Measurements from ENCODE around the gene INTS11.
A peak's percentile ranks its signal among the peaks of the same experiment; 100 is the strongest.

Gene INTS11

GRCh38 chr1:1357871-1358432, 33.5 kb upstream of the INTS11 start:
- DNase-seq = no peak

- DNase-seq = no peak
These were observed 32.4 kb upstream of the INTS11 start for GRCh38 chr1:1356796-1357401.

GRCh38 chr1:1356166-1356795, 31.8 kb upstream of the INTS11 start:
- DNase-seq = no peak

- peak; percentile 16 for DNase-seq
These were observed 31.0 kb upstream of the INTS11 start for GRCh38 chr1:1355416-1355815.

- DNase-seq = no peak
These were observed 30.1 kb upstream of the INTS11 start for GRCh38 chr1:1354271-1355247.

- DNase-seq = no peak
These were observed 29.1 kb upstream of the INTS11 start for GRCh38 chr1:1353389-1354151.

- no peak for DNase-seq
These were observed 28.4 kb upstream of the INTS11 start for GRCh38 chr1:1352786-1353388.

GRCh38 chr1:1351511-1352427, 27.3 kb upstream of the INTS11 start:
- DNase-seq = no peak

GRCh38 chr1:1349256-1350012, 25.0 kb upstream of the INTS11 start, which contains the start of gene DVL1:
DVL1 (minus strand) TSS chr1:1349418; CDS start chr1:1349065, 353 bp downstream.
- peak; percentile 55 for DNase-seq

GRCh38 chr1:1348420-1349255, 24.2 kb upstream of the INTS11 start:
- peak; percentile 10 for DNase-seq

GRCh38 chr1:1347663-1348419, 23.4 kb upstream of the INTS11 start:
- no peak for DNase-seq

GRCh38 chr1:1347026-1347595, 22.7 kb upstream of the INTS11 start:
- no peak for DNase-seq

- DNase-seq = no peak
These were observed 22.0 kb upstream of the INTS11 start for GRCh38 chr1:1346501-1346890.

GRCh38 chr1:1345860-1346500, 21.5 kb upstream of the INTS11 start:
- DNase-seq = no peak

GRCh38 chr1:1345384-1345783, 20.9 kb upstream of the INTS11 start:
- no peak for DNase-seq

GRCh38 chr1:1344655-1345361, 20.3 kb upstream of the INTS11 start:
- DNase-seq = peak; percentile 27

All from inflammatory macrophage treated with lipopolysaccharide for 4 hours (primary cell).